Left renal pelvis (tissue), 4 donors: ENCODE data around the gene TAC3. TPM values are rescaled to one million over a fixed set of nuclear protein-coding genes. Genes with fewer than 3 reads are reported as not detected.
"Not testable (repeated sequence)": the region's sequence is repeated elsewhere in the genome, so short reads cannot be mapped to it uniquely, and the experiment has no call there.

ENCODE experiments used
- DNase-seq, 4 donors: peaks; one replicate each; pipeline ENCODE4 v3.0.0-alpha.2; 2013; ENCODE audit warnings: low read depth in 4 of 4, low spot score in 3 of 4
- polyA plus RNA-seq, 4 donors: library from polyadenylated mRNA; unstranded; fragments of 120-200 nt; gene quantifications; one replicate each; pipeline ENCODE4 v1.2.1, GENCODE V29; 2013; ENCODE audit not compliant: insufficient read length in 4 of 4

Gene TAC3
- polyA plus RNA-seq: 1 to 10 TPM in 3 of 4 donors, under 1 TPM in 1; 0.37 to 7.6 (median 2.0) TPM

DNA sequence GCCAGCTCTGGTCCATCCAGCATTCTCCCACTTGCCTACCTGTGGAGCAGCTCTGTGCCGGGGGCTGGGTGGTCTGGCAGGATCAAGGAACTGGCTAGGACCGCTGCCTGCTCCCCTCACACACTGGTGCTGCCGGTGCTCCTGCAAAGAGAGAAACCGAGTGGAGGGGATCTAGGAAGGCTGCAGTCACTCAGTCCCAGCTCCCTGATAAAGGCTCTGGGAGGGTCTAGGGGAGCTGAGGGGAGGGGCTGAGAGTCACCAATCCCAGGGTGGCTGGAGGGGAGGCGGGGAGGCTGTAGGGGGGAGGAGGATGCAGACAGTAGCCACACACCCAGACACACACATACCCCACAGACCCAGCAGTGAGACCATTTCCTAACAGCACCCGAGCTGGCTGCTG, at the start of gene TAC3:
Gene TAC3 (minus strand): TSS at position 182 of the 400 bp plus-strand sequence. CDS start 732 bp downstream, outside the sequence.
- no peak for DNase-seq

DNA sequence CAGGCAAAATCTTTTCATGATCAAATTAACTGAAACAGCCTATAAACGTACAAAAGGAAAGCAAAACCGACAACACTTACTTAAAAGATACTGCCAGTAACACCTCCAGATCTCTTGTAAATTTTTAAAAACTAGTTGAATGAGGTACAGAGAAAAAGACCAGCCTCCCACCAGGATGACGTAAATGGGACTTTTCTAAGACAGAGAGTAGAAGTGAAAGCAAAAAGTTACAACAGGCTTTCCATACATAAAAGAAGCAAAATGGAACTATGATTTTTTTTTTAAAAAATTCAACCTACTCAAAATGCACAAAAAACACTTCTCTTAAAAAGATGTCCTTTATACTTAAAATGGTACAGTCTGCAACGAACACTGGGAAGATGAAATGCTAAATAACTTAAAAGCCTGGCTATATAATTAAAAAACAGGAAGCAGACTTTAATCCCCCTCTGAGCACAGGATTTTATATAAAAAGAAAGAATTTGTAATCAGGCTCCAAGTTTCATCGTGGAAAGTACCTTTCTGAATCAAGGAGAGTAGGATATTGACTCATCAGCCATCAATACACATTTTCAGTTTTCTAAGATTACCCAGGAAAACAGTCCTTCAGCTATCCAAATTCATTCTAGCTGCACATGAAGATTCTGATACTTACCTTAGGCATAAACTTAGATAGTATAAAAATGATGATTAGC, 47.8 kb upstream of the TAC3 start:
- no peak for DNase-seq

DNA sequence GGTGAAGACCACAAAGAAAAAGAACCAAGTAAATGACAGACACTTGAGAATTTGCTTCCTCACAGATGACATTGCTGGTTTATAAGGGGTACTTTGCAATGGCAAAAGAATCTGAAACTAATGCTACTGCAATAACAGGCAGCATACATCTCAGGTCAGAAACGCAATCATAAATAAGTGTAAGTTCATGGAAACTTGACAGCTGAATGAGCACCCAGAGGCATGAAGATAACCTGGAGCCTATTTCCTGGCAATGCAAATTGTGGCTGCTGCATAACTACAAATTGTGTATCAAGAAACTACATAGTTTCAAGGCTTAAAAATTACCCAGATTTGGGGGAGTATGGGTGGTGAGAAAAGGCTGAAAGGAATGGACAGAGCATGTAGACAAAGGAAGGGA, 42.1 kb upstream of the TAC3 start:
- DNase-seq: no peak

DNA sequence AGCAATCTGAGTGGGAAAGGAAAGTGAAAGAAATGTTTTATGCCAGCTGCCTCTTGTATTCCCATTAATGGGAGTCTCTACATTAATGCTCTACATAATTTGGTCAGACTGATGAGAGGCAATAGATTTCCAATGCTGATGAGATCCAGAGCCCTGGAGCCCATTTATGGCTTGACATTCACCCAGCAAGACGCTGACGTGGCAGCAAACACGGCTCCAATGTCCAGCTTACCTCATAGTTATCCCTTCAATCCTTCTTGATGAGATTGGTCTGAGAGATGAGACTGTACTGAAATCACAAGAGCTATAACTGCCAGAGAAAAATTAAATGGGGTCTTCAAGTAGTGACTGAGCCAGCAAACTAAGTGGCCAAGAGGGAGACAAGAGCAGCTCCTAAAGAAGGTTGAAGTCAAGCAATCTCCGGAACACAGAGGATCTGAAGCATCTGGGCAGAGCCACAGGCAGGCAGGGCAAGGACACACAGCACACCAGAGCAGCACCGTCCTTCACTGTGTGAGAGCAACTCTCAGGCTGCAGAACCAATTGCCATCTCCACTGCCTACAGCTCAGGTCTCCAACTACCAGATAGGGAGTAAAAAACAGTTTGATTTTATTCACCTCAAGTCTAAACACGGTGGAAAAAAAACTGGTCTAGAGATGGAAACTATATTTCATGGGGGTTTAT, 40.9 kb upstream of the TAC3 start:
- DNase-seq: no peak

DNA sequence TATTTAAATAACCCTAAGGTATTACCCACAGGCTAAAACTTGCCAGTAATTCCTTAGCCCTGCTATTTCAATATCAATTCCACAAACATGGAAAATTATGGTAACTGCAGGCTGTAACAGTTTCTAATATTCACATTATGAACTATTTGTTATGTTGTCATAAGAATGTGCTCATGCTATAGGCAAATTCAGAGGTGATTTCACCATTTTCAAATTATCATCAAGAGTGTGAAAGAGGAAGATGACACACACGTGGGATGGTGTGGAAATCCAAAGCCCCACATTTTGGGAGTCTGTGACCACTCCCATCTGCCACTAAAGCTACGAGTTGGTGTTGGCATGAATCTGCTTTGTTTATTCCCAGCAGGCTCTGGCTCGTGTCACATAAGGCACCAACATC, 39.5 kb upstream of the TAC3 start:
- DNase-seq: no peak

DNA sequence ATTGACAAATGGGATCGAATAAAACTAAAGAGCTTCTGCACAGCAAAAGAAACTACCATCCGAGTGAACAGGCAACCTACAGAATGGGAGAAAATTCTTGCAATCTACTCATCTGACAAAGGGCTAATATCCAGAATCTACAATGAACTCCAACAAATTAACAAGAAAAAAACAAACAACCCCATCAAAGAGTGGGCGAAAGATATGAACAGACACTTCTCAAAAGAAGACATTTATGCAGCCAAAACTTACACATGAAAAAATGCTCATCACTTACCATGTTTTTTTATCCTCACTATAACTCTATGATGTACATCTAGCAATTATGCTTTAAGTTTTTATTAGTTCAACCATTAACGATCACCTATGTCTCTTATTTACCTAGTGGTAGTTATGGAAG, 37.6 kb upstream of the TAC3 start:
- DNase-seq: not testable (repeated sequence)

DNA sequence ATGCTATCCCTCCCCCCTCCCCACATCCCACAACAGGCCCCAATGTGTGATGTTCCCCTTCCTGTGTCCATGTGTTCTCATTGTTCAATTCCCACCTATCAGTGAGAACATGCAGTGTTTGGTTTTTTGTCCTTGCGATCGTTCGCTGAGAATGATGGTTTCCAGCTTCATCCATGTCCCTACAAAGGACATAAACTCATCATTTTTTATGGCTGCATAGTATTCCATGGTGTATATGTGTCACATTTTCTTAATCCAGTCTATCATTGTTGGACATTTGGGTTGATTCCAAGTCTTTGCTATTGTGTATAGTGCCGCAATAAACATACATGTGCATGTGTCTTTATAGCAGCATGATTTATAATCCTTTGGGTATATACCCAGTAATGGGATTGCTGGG, 36.8 kb upstream of the TAC3 start:
- not testable (repeated sequence) for DNase-seq

DNA sequence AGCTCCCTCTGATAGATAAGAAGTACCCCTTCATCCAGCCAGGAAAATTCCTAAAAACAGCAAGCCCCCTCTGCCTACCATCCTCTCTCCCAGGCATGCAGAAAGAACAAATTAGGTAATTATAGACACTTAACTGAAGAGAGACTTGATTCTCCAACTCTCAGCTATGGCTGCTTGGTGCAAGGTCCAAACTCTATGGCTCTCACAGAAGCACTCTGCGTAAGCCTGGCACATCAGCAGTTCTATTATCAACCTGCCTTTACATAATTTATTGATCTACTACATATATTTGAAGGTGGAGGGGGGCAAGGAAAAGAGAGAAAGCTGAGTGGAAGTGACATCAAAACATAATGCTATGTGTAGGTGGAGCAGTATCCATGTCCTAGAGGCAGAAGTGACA, 34.7 kb upstream of the TAC3 start:
- no peak for DNase-seq

DNA sequence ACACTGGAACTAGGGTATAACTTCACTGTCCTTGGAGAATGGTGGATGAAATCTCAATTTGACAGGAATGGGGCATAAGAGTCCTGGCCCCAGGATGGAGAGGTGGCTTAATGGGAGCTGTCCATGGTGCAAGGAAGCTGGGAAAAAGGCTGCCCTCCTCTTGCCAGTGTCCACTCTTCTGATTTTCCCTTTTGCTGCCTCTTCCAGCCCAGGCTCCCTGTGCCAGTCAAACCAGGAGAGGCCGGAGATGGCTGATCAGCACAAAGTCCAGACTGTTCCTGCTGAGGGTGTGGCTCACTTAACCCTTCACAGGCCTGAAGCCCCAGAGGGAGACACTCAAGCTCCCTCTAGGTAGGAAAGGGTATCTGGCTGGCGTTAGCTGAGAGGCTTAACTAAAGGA, 33.6 kb upstream of the TAC3 start, which contains the start of gene MYO1A:
Gene MYO1A (minus strand): TSS at position 240 of the 400 bp plus-strand sequence. CDS start 1,806 bp downstream, outside the sequence.
- no peak for DNase-seq

DNA sequence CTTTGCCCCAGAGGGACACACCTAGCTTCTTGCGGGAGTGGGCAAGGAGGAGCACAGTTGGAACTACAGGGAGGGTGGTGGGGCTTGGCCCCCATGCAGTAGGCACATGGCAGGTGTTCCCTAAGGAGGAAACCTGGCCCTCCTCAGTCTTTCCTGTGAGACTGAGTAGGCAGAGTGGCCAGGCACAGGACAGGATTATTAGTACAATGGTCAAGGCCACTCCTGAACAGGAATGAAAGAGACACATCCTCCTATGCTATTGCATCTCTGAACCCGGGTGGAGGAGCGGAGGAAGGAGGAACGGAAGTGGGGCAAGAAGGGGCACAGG, 32.8 kb upstream of the TAC3 start:
- no peak for DNase-seq

DNA sequence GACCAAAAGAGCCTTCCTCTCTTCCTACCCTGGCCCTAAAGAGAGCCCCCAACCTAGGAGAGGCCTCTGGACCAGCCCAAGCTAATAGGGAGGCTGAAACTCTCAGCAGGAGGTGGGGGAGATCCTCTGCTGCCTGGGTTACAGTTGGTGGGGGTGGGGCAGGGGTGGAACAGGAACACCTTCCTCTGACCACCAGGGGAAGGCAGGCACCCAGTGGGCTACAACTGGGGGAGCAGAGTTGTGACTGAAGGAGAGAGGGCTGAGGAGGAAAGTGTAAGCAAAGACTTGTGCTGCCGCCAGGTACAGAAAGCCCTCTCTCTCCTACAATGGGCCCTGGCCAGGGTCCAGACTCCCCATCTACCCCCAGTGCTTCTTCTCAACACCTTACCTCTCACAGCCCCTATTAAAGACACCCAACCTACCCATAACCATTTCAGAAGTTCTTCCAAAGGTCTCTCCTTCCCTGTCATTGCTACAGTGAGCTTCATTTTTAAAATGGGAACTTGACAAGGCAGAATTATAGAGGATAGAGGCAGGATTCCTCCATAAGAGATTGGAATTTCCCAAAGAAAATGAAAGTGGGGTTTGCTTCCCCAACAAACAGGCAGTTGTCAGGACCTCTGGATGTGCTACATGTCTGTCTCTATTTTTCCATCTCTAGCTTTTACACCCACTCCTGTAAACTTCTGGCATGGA, 32.2 kb upstream of the TAC3 start:
- no peak for DNase-seq

DNA sequence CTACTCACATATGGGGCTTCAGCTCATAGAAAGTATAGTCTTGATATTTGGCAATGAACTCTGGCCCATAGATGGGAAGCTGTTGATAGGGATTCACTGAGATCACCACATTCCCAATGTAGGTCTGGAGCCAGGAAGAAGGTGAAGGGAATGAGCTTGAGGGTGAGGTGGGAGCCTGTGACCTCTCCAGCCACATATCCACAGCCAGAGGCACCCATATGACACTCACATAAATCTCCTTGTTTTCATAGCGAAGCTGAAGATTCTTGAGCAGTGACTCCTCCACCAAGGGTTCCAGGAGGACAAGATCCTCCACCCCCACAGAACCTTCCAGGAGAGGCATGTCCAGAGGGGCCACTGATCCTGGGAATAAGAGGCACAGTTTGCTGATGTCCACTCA, 31.7 kb upstream of the TAC3 start:
- no peak for DNase-seq

DNA sequence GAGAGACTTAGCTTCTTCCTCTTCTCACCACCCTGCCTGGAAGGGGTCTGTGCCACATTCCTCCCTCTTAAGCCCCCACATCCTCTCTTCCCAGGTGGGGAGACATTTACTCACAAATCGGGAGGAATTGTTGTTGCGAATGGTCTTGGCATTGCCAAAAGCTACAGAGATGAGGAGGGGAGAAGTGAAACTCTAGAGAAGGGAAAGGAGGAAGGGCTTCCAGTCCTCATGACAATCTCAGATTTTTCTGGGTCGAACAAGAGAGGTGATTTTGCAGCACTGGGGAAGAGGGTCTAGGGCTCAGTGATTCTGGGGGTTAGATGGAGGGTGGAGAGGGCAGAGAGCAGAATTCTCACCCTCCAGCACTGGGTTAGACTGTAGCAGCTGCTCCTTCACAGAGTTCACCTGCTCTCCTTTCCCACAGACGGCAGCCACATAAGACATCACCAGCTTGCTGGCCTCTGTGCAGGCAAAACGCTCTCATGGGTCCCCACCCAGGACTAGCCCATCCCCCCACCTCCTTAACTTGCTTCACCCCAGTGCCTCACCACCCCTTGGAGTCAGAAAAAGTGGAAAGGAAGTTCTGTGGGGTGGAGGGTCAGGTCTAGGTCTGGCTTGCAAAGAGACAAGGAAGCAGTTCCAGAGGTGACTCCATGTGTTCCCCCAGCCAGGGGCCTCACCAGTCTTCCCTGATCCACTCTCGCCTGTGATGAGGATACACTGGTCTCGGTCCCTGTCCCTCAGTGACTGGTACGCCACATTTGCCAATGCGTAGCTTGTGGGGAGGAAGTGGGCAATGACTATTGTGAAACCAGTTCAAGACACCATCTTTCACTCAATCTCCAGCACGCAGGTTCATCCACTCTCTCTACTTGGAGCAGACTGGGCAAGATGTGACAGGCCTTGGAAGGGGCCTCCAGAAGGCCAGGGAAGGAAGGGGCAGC, 30.9 kb upstream of the TAC3 start:
- no peak for DNase-seq

DNA sequence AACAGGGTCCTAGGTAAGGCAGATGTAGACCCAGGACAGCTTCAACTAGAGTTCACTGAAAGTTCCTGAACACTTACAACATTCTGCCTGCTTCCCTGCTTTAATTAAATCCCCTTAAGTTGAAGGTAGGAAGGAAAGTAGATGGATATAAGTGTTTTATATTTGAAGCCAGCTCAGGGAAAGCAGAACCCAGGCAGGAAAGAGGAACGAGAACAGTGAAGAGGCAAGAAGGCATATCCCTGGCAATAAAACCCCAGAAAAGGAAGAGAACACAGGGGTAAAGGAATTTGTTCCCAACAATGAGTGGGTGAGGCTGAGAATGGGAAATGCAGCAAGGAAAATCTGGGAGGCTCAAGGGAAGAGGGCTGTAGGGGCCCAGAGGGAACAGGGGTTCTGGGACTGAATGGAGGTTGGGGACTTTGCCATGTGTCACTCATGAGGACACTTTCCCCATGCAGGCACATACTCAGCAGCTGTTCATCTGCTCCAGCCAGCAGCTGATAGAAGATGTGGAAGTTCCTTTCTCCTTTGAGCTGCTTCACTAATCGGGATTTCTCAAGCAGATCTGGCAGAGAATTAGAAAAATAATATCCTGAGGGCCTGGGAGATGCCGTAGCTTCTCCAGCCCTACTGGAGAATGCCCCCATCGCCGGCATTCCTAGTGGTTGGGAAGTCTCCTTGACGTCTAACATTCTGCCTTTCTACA, 29.9 kb upstream of the TAC3 start:
- DNase-seq: no peak

DNA sequence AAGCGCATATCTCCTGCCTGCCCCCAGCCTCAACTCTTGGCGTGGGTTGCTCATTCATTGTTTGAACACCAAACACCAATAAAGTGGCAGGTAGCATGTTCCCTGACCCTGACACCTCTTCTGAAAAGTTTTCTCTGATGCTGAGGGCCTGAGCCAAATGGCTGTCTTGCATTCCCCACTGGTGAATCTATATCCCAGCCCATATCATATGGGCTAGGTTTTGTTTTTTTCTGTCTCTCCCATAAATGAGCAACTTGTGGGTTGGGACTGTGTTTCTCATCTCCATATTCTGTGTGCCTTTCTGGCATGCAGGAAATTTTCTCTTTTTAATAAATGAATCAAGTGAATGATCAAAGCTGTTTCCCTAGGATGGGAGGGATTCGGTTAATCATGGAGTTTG, 28.6 kb upstream of the TAC3 start:
- DNase-seq: no peak

DNA sequence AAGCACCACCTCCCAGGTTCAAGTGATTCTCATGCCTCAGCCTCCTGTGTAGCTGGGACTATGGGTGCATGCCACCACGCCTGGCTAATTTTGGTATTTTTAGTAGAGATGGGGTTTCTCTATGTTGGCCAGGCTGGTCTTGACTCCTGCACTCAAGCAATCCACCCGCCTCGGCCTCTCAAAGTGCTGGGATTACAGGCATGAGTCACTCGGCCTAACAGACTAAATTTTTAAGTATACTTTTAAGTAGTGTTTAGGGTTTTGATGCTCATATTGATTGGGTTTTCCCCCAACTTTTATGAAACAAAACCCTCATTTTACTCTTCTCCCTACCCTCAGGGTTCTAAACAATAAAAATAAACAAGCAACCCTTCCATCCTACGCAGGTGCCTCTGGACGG, 28.1 kb upstream of the TAC3 start:
- DNase-seq: no peak

DNA sequence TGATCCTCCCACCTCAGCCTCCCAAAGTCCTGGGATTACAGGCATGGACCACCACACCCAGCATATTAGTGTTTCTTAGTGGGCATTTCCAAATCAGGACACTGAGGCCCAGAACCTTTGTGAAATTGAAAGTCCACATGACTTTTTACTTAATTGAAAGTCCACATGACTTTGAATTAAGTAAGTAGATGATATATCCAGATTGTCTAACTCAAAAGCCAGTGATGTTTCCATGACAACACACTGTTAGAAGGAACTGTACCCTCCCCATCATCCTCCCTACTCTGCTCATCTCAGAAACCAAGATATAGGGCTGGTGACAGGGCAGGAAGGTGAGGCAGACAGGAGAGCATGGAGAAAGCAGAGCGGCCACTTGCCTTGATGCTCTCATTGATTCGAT, 26.4 kb upstream of the TAC3 start:
- no peak for DNase-seq

DNA sequence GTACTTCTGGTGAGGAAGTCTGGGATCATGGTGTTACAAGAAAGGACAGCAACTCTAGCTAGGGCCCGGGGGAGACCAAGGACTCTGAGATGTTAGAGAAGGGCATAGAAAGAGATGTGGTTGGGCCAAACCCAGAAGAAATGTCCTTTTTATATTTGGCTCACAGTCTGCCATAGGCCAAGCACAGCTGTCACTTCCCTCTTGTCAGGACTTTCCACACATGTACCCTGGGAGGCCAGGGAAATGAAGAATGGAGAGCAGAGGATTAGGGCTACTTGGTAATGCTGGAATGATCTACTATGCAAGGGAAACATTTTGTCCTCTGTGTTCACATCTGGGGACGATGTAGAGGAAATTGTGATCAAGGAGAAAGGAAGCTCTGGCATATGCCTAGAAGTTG, 24.4 kb upstream of the TAC3 start:
- no peak for DNase-seq

DNA sequence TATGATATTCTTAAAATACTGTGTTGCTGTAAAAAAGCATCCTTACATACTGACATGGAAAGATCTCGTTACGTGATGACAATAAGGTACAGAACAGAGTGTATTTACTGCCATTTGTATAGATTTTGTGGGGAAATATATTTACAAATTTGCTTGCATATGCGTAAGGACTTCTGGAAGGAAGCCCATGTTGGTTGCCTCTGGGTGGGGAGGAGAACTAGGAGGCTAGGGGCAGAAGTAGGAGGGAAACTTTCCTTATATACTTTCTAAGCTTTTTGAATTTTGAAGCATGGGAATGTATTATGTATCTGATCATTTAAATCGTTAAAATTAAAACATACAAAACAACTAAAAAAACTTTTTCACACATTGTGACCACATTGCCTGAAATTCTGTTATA, 23.9 kb upstream of the TAC3 start:
- DNase-seq: no peak
